Suppressor macrophage treated with lipopolysaccharide for 4 hours (primary cell): ENCODE measurements around the gene ITPA.

Experiments used
- DNase-seq: peaks from one replicate; pipeline ENCODE4 v3.0.0-alpha.2; 2020

Gene ITPA

DNA sequence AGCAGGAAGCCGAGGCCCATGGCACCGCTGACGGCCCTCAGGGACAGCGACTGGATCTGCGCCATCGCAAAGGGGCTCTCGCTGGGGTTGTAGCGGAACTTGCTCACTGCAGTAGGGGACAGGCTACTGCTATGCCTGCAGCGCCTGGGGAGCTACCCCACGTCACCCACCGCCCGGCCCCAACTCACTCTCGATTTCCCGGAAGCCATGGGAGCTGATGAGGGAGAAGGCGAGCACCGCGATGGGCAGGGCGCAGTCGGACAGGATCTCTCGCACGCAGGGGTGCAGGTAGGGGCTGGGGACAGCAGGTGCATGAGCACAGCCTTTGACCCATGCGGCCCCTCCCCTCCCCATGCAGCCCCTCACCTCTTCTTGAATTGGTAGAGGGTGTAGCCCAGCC lies 19.9 kb downstream of the ITPA start:
- no peak for DNase-seq

- no peak for DNase-seq
These were observed 20.5 kb downstream of the ITPA start for GRCh38 chr20:3229798-3230197.

DNA sequence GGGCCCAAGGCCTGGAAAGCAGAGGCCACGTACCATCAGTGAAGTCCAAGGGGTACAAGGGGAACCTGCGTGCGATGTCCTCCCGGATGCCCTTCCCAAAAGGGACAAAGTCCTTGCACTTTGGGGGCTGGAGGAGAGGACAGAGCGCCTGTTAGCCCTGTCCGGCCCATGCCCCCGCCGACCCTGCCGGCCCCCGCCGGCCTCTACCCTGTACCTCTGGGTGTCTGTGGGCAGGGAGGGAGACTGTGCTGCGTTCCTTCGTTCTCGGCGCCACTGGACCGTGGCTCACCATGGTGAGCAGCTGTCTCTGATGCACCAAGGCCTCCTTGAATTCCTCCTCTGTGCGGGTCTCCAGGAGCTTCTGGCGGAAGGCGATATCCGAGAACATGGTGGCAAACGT lies 21.8 kb downstream of the ITPA start:
- no peak for DNase-seq

DNA sequence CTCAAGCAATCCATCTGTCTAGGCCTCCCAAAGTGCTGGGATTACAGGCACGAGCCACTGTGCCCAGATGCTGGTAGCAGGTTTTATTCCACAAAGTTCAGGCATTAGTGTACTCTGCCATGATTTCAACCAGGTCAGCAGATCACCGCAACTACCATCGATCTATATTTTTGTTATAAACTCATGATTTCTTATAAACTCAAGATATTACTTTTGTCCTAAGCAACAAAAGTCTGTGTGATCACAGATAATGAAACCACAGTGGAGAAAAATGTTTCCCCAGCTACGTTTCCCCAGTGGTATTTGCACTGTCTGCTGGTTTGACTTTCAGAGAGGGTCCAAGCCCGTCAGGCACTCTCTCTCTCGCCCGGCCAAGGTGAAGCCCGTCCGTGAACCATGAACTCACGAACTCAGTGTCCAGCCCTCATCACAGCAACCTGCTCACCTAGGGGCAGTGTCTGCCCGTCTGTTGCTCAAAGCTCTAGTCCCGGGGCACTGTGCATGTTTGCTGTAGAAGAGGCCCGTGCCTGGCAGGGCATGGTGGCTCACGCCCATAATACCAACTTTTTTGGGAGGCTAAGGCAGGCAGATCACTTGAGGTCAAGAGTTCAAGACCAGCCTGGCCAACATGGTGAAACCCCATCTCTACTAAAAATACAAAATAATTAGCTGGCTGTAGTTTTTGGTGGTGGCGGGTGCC lies 22.7 kb downstream of the ITPA start:
- no peak for DNase-seq

DNA sequence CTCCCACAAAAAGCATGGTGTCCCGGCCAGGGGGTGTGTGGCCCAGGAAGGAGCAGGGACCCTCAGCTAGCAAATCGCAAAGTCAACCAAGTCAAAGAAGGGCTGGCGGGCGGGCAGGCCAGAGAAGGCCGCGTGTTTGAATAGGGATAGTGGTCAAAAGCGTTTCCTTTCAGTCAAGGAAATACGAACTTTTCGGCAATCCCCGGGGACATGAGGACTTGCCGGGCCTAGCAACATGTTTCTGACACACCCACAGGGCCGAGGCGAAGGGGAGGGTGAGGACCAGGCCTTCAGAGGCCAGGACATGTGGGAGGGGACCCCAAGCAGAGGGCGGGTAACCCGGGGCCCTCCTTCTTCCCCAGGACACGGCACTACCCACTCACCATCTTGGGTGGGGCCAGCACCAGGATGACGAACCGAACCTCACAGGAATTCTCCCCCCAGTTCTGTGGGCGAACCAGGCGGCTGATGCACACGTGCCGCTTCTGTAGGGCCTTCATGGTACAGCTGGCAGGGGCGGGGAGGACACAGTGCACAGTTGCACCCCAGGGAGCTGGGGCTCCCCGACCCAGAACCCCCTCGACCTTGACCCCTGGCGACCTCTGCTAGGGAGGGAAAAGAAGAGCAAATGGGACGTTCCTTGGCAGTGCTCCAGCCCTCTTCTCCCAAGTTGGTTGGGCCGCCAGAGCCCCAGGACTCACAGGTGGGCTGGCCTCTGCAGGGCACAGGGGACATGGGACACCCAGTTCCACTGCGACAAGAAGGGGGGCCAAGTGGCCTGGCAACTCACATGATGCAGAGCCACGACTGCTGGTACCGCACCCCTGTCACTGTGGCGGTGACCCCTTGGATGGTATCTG lies 24.1 kb downstream of the ITPA start:
- DNase-seq: no peak

DNA sequence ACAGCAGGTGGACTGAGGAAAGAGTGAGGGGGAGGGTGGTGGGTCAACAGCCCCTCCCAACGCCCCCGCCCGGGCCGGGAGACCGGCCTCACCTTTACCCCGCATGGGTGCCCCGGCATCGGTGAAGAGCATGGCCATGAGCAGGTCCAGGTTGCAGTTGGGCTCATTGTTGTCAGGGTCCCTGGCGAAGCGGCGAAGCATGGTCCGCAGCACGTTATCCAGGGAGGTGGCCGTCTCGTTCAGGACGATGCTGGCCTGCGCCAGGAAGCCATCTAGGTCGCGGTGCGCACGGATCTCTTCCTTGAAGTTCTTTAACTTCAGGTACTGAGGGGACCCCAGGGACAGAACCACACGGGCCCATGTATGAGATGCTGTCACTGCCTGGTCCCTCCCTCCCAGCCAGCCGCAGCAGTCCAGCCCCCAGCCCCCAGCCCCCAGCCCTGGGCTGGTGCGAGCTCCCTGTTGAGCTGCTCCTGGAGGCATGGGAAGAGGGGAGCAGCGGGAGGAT lies 24.7 kb downstream of the ITPA start:
- DNase-seq: no peak

DNA sequence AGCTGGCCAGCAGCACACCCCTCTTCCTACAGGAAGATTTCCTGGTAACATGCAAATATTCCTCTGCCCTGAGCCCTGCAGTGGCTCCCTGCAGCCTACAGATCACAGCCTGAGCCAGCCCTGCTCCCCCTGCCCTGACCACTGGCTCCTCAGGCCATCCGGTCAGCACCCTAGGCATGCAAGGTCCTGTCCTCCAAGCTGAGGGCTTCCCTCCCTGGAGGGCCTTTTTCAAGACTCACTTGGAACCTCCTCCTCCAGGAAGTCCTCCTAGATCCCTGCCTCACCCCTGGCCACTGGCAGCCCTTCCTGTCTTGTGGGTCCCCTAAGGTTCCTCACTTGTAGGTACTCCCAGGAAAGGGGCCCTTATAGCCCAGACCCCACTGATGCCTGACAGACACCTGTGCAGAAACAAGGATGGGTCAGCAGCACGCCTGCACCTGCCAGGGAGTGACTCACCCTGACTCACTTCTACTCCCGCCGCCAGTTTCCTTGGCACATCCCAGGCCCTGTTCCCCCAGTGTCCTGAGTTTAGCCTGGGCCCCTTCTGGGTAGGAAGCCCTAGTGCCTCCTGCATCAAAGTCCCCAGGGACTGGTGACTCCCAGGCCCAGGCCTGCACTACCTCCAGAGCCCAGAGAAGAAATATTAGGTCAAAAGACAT lies 26.5 kb downstream of the ITPA start:
- DNase-seq: no peak

GRCh38 chr20:3237011-3237957 lies 28.0 kb downstream of the ITPA start:
- no peak for DNase-seq

GRCh38 chr20:3237958-3238615 lies 28.8 kb downstream of the ITPA start:
- no peak for DNase-seq

GRCh38 chr20:3238616-3239025 lies 29.3 kb downstream of the ITPA start:
- DNase-seq: peak; percentile 14

GRCh38 chr20:3239026-3239866 lies 29.9 kb downstream of the ITPA start, which contains the start of gene SLC4A11:
TSS of gene SLC4A11 (minus strand) at chr20:3239190. CDS start at chr20:3239137, 53 bp downstream.
- DNase-seq: peak; percentile 83

GRCh38 chr20:3239867-3240775 lies 30.8 kb downstream of the ITPA start:
- peak; percentile 11 for DNase-seq

DNA sequence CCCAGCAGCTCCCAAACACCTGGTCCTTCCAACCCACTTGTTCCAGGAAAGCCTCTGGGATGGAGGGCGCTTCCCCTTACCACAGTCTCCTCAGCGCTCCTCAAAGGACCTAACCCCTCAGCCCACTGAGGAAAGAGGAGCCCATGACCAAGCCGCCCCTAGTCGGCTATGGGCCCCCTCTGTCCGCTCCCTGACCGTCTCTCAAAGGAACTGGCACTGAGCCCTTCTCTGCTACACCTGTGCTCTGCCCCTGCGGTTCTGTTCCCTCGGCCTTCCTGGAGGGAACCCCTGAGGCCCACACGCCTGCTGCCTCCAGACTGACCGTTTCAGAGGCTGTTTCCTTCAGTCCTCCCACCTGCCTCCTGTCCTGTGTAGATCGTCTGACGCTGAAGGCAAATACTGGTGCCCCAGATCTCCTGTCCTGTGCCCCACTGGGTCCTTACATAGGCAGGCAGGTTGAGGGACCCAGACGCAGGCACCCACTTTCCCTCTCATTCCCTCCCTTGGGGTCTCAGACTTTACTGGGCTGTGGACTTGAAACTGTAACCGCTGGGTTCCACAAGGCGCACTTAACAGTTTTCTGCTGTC lies 31.6 kb downstream of the ITPA start:
- no peak for DNase-seq

- no peak for DNase-seq
These were observed 32.9 kb downstream of the ITPA start for GRCh38 chr20:3242172-3242692.

DNA sequence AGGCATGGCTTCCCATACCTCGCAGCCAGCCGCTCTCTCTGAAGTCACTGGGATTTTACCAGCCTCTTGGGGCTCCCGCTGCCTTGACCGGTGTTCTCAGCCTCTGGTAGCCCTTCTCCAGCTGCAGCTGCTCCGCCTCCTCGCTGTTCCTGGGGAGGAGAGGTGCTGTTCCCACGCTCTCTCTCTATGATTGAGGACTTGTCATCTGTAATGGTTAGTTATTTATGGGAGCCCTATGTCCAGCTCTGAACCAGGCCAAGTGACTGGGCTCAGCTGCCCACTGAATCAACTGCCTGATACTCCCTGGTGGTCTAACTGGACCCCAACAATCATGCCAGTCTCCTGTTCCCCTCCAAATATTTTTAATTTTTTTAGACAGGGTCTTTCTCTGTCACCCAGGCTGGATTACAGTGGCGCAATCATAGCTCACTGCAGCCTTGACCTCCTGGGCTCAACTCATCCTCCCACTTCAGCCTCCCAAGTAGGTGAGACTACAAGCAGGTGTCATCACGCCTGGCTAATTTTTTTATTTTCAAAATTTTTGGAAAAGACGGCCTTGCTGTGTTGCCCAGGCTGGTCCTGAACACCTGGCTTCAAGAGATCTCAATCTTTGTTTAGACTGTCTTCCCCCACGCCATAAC lies 34.5 kb downstream of the ITPA start:
- no peak for DNase-seq

GRCh38 chr20:3244613-3245012 lies 35.3 kb downstream of the ITPA start:
- DNase-seq: no peak

- DNase-seq: no peak
These were observed 35.9 kb downstream of the ITPA start for GRCh38 chr20:3245156-3245555.

DNA sequence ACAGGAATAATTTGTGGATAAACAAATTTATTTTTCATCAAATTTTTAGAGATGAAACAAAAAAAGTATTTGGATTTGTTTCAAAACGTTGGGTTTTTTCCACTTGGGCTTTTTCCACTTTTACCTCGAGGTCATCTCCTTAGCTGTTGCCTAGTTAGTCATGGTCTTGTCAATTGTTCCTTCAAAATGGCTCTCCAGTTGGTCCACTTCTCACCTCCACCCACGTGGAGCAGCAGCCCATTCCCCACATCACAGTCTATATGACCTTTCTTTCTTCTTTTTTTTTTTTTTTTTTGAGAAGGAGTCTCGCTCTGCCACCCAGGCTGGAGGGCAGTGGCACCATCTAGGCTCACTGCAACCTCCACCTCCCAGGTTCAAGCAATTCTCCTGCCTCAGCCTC lies 36.4 kb downstream of the ITPA start:
- DNase-seq: no peak
